ENCODE results near the gene CD300LF.

Gene CD300LF

DNA sequence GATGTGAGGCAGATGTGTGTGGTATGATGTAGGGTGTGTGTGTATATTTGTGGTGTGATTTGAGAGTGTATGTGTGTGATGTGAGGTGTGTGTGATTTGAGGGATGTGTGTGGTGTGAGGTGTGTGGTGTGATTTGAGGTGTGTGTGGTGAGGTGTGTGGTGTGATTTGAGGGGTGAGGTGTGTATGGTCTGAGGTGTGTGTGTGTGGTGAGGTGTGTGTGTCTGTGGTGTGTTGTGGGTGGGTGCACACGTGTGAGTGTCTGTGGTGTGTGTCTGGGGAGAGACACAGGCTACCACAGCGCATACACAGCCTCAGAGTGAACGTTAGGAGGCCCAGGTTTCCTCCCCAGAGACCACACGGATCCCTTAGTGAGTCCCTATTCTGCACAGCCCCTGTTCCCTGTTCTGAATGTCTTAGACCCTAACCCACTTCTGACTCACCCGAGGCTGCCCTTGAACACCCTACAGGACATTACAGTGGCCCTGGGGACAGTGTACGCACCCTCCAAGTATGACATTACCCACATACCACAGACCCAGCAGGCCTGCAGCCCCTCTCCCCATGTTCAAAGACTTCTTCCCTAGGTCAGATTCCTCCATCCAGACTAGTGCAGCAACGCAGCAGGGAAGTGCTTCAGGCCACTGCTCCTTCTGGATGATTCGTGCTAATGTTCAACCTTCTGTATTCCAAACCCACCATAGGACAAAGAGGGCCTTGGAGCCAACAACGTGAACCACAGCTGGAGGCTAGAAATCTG lies 20.8 kb upstream of the CD300LF start:
- Histone ChIP-seq H3K4me1 (ENCODE audit: insufficient read depth, low read length, severe bottlenecking) (peaks cover 23% of the 10 kb centered on the region), H3K27me3 (ENCODE audit: insufficient read depth, low read length) (no peaks in the 10 kb centered on the region; the same call in 1 of the 2 replicates), H3K9ac (ENCODE audit: low read length) (no peak overlapping the region)

GRCh38 chr17:74732042-74732867 lies 19.5 kb upstream of the CD300LF start:
- Histone ChIP-seq H3K27ac (ENCODE audit: low read depth, low read length, poor library complexity, severe bottlenecking) (no peak overlapping the region), H2AFZ (ENCODE audit: low read length) (no peak overlapping the region), H3F3A (ENCODE audit: insufficient read depth, low read length) (peaks cover 5% of the 10 kb centered on the region; the same call in 1 of the 2 replicates), H4K20me1 (ENCODE audit: insufficient read depth, low read length) (no peaks in the 10 kb centered on the region), H3K79me2 (ENCODE audit: insufficient read depth, low read length) (no peaks in the 10 kb centered on the region), H3K9ac (ENCODE audit: low read length) (no peak overlapping the region), H3K27me3 (ENCODE audit: insufficient read depth, low read length) (no peaks in the 10 kb centered on the region; the same call in 1 of the 2 replicates), H3K36me3 (ENCODE audit: insufficient read depth, low read length) (no peaks in the 10 kb centered on the region), H3K9me3 (ENCODE audit: low read length) (no peaks in the 10 kb centered on the region), H3K4me2 (ENCODE audit: low read length) (no peak overlapping the region), H3K9me2 (ENCODE audit: low read depth, low read length) (no peaks in the 10 kb centered on the region), H3K4me3 (ENCODE audit: low read depth, low read length, poor library complexity, severe bottlenecking) (no peak overlapping the region), H3K4me1 (ENCODE audit: insufficient read depth, low read length, severe bottlenecking) (peaks cover 11% of the 10 kb centered on the region)
- no peak for TF ChIP-seq EZH2 (IDR thresholded peaks at IDR 0.05; ENCODE audit: borderline replicate concordance, low read length)
- TF ChIP-seq, protein P1, sequence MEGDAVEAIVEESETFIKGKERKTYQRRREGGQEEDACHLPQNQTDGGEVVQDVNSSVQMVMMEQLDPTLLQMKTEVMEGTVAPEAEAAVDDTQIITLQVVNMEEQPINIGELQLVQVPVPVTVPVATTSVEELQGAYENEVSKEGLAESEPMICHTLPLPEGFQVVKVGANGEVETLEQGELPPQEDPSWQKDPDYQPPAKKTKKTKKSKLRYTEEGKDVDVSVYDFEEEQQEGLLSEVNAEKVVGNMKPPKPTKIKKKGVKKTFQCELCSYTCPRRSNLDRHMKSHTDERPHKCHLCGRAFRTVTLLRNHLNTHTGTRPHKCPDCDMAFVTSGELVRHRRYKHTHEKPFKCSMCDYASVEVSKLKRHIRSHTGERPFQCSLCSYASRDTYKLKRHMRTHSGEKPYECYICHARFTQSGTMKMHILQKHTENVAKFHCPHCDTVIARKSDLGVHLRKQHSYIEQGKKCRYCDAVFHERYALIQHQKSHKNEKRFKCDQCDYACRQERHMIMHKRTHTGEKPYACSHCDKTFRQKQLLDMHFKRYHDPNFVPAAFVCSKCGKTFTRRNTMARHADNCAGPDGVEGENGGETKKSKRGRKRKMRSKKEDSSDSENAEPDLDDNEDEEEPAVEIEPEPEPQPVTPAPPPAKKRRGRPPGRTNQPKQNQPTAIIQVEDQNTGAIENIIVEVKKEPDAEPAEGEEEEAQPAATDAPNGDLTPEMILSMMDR (IDR thresholded peaks at IDR 0.05; ENCODE audit: low read length): no peak

More for the DNA sequence above, 20.8 kb upstream of the CD300LF start:
- no peaks in the 10 kb centered on the region for H3K79me2 ChIP-seq (ENCODE audit: insufficient read depth, low read length)
- no peaks in the 10 kb centered on the region for H3K9me2 ChIP-seq (ENCODE audit: low read depth, low read length)
- H3K4me2 ChIP-seq (ENCODE audit: low read length): no peak overlapping the region
- H4K20me1 ChIP-seq (ENCODE audit: insufficient read depth, low read length): no peaks in the 10 kb centered on the region
- no peak for TF ChIP-seq EZH2 (IDR thresholded peaks at IDR 0.05; ENCODE audit: borderline replicate concordance, low read length)
- TF ChIP-seq, protein P1 (IDR thresholded peaks at IDR 0.05; ENCODE audit: low read length): no peak
- H3K27ac ChIP-seq (ENCODE audit: low read depth, low read length, poor library complexity, severe bottlenecking): no peak overlapping the region
- H3K4me3 ChIP-seq (ENCODE audit: low read depth, low read length, poor library complexity, severe bottlenecking): no peak overlapping the region
- no peak overlapping the region for H2AFZ ChIP-seq (ENCODE audit: low read length)
- no peaks in the 10 kb centered on the region for H3K36me3 ChIP-seq (ENCODE audit: insufficient read depth, low read length)
- H3K9me3 ChIP-seq (ENCODE audit: low read length): no peaks in the 10 kb centered on the region
- peaks cover 3% of the 10 kb centered on the region; the same call in 1 of the 2 replicates for H3F3A ChIP-seq (ENCODE audit: insufficient read depth, low read length)

DNA sequence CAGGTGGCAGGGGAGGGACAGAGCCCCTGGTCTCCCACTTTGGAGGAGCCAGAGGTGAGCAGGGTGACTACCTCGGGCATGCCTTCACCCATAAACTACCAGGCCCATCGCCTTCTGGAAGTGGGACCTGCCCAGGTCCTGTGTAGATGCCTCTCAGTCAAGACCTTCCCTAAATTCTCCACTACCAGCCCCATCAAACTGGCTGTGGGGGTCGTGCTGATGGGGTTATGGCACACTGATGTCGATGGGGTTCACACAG lies 18.6 kb upstream of the CD300LF start:
- Histone ChIP-seq H4K20me1 (ENCODE audit: insufficient read depth, low read length) (no peaks in the 10 kb centered on the region), H3K27me3 (ENCODE audit: insufficient read depth, low read length) (no peaks in the 10 kb centered on the region; the same call in 1 of the 2 replicates), H2AFZ (ENCODE audit: low read length) (no peak overlapping the region), H3K9me2 (ENCODE audit: low read depth, low read length) (no peaks in the 10 kb centered on the region), H3K27ac (ENCODE audit: low read depth, low read length, poor library complexity, severe bottlenecking) (no peak overlapping the region), H3K4me1 (ENCODE audit: insufficient read depth, low read length, severe bottlenecking) (peaks cover under 1% of the 10 kb centered on the region), H3K79me2 (ENCODE audit: insufficient read depth, low read length) (no peaks in the 10 kb centered on the region), H3K4me2 (ENCODE audit: low read length) (no peak overlapping the region), H3K4me3 (ENCODE audit: low read depth, low read length, poor library complexity, severe bottlenecking) (no peak overlapping the region), H3F3A (ENCODE audit: insufficient read depth, low read length) (peaks cover 5% of the 10 kb centered on the region; the same call in 1 of the 2 replicates), H3K9ac (ENCODE audit: low read length) (no peak overlapping the region), H3K9me3 (ENCODE audit: low read length) (no peaks in the 10 kb centered on the region), H3K36me3 (ENCODE audit: insufficient read depth, low read length) (no peaks in the 10 kb centered on the region)
- no peak for TF ChIP-seq EZH2 (IDR thresholded peaks at IDR 0.05; ENCODE audit: borderline replicate concordance, low read length)
- TF ChIP-seq, protein P1 (IDR thresholded peaks at IDR 0.05; ENCODE audit: low read length): no peak

All from OCI-LY1 (cell line).